ENCODE measurements around the gene LILRA2. TPM values are rescaled to one million over a fixed set of nuclear protein-coding genes. Genes with fewer than 3 reads are reported as not detected.
"Not testable (repeated sequence)": the region's sequence is repeated elsewhere in the genome, so short reads cannot be mapped to it uniquely, and the experiment has no call there.

The LILRA2 gene
- total RNA-seq, 1 donor from 2014 or later: not detected

DNA sequence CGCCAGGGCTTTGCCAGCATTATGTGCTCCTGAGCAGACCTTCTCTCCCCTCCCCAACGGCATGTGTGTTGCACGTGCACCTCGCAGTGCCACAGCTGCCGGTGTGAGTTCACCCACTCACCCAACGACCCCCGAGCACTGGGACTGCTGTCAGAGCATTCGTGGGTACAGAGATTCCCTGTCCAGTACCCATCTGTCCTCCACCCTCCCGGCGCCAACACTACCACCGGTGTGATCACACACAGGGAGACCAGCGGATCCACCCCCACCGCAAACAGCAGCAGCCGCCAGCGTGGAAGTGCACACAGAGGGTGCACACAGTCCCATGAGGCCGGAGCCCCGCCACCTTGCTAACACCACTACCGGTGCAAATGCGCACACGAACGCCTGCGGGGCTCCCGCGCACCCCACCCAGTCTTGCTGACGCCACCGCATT, 35.8 kb downstream of the LILRA2 start:
- DNase-seq (ENCODE audit: low read depth in 2 of 2): no peak

DNA sequence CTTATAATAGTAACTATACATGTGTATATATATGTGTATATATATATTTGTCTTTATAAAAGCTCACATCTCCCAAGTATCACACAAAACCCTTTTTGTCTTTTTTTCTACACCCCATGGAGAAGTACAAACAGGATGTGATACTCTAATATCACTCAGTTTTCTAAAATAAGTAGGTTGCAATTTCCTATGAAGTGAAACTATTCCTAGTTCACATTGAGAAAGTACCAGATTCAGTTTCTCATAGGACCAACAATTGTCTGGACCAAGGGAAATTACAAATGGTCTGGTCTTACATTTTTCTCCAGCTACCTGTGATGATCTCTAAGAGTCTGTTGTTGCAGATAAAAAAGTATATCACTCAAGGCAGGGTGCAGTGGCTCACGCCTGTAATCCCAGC, 38.8 kb downstream of the LILRA2 start:
- no peak for DNase-seq (ENCODE audit: low read depth in 2 of 2)

GRCh38 chr19:54614726-54615125, 41.1 kb downstream of the LILRA2 start:
- DNase-seq (ENCODE audit: low read depth in 2 of 2): no peak

GRCh38 chr19:54616057-54616456, 42.5 kb downstream of the LILRA2 start:
- DNase-seq (ENCODE audit: low read depth in 2 of 2): no peak

DNA sequence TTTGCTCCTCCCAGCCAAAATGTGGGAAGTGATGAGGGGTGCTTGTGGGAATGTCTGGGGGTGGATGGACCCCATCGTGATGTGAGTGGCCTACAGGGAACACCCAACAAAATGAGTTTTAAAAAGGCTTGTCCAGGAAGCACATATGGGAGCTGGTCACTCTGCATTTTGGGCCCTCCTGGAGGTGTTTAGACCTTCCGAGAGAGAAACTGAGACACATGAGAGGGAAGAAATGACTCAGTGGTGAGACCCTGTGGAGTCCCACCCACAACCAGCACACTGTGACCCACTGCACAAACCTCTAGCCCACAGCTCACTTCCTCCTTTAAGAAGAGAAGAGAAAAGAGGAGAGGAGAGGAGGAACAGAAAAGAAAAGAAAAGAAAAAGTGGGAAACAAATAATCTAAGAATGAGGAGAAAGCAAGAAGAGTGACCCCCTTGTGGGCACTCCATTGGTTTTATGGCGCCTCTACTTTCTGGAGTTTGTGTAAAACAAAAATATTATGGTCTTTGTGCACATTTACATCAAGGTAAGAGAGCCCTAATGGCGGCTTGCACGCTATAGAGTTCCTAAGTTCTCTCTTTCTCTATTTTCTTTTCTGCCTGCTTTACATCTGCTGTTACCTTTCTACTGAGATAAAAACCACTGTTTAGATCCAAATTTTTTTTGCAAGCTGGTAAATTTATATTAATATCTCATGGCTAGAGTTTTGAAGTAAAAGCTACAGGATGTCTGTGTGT, 43.4 kb downstream of the LILRA2 start:
- no peak for DNase-seq (ENCODE audit: low read depth in 2 of 2)

GRCh38 chr19:54620464-54620863, 46.9 kb downstream of the LILRA2 start:
- no peak for DNase-seq (ENCODE audit: low read depth in 2 of 2)

DNA sequence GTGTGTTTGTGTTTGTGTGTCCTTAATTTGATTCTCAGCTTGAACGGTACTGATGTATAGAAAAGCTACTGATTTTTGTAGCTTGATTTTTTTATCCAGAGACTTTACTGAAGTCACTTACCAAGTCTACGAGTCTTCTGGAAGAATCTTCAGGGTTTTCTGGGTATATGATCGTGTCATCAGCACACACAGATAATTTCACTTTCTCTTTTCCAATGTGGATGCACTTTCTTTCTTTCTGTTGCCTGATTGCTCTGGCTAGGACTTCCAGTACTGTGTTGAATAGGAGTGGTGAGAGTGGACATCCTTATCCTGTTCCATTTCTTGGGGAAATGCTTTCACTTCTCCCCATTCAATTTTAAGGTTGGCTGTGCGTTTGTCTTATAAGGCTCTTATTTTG, 48.8 kb downstream of the LILRA2 start:
- DNase-seq (ENCODE audit: low read depth in 2 of 2): no peak

DNA sequence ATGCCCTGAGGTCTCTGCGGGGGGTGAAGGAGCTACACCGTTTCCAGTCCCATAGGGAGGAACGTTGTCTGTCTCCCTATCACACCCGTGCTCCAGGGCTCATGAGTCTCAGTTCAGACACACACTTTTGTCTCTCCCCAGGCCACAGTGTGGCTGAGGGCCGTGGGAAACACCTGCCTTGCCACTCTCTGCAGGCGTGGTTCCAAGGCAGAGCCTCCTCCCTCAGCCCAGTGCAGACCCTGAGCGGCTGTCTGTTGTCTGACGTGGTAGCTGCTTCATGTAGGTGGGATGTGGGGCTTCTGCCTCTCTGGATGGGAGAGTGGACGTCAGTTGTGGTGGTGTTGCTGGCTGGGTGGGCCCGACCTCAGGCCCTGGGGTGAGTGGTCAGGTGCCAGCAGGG, 50.6 kb downstream of the LILRA2 start:
- DNase-seq (ENCODE audit: low read depth in 2 of 2): not testable (repeated sequence)

- DNase-seq (ENCODE audit: low read depth in 2 of 2): not testable (repeated sequence)
These were observed 51.5 kb downstream of the LILRA2 start for GRCh38 chr19:54624934-54625730.

GRCh38 chr19:54626757-54627156, 53.2 kb downstream of the LILRA2 start:
- no peak for DNase-seq (ENCODE audit: low read depth in 2 of 2)

DNA sequence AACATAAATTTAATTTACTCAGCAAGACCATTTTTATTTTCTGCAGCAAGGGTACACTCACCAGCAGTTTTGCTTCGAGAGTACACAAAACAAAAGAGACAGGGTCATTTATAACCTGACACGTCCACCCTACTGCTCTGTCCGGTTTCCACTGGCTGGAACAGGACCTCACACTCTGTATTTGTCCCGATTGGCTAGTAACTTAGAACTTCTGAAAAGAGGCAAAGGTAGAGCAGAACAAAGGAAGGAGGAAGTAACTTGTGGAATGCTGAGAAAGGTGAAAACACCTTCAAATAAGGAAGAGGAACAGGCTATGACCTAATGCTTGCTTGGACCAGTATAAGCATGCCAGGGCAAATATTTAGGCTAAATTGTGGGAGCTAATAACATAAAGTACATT, 54.3 kb downstream of the LILRA2 start:
- DNase-seq (ENCODE audit: low read depth in 2 of 2): not testable (repeated sequence)

DNA sequence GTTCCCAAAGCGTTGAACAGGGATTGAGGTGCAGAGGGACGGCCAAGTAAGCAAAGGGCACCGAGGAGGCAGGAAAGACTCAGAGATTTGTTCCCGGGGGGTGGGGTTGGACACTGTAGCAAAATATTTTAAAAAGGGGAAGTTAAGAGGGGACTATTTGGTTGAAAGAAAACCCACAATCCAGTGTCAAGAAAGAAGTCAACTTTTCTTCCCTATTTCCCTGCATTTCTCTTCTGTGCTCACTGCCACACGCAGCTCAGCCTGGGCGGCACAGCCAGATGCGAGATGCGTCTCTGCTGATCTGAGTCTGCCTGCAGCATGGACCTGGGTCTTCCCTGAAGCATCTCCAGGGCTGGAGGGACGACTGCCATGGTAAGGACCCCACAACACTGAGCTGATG, 56.7 kb downstream of the LILRA2 start, which contains the start of gene LILRB1:
Gene LILRB1, plus strand, starts transcription at position 223 of the 400 bp plus-strand sequence. CDS start 590 bp downstream, outside the sequence.
- not testable (repeated sequence) for DNase-seq (ENCODE audit: low read depth in 2 of 2)

GRCh38 chr19:54630782-54631181, 57.2 kb downstream of the LILRA2 start:
- DNase-seq (ENCODE audit: low read depth in 2 of 2): no peak

- DNase-seq (ENCODE audit: low read depth in 2 of 2): not testable (repeated sequence)
These were observed 58.1 kb downstream of the LILRA2 start for GRCh38 chr19:54631489-54632337.

DNA sequence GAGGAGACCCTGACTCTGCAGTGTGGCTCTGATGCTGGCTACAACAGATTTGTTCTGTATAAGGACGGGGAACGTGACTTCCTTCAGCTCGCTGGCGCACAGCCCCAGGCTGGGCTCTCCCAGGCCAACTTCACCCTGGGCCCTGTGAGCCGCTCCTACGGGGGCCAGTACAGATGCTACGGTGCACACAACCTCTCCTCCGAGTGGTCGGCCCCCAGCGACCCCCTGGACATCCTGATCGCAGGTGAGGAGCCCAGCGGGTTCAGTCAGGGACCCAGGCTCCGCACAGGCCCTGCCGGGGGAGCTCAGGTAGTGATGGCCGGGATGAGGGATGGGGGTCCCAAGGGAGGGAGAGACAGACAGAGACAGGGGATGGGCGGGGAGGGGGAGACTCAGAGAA, 58.9 kb downstream of the LILRA2 start:
- DNase-seq (ENCODE audit: low read depth in 2 of 2): not testable (repeated sequence)

- DNase-seq (ENCODE audit: low read depth in 2 of 2): no peak
These were observed 59.8 kb downstream of the LILRA2 start for GRCh38 chr19:54633401-54633800.

DNA sequence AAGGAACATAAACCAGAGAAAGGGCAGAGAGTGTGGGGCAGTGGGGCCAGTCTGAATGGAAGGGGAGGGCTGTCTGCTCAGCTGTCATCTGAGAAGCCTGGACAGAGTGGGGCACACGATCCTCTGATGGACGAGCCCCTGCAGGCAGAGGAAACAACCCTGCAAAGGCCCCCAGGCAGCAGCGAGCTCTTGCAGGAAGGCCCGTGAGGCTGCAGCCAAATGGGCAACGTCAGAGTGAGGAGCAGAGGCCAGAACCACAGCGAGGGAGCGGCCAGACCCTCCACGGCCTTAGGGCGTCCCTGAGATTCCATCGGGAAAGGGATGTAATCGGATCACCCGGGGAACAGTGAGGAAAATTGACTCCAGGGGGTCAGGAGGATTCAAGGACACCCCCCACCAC, 62.5 kb downstream of the LILRA2 start:
- not testable (repeated sequence) for DNase-seq (ENCODE audit: low read depth in 2 of 2)

DNA sequence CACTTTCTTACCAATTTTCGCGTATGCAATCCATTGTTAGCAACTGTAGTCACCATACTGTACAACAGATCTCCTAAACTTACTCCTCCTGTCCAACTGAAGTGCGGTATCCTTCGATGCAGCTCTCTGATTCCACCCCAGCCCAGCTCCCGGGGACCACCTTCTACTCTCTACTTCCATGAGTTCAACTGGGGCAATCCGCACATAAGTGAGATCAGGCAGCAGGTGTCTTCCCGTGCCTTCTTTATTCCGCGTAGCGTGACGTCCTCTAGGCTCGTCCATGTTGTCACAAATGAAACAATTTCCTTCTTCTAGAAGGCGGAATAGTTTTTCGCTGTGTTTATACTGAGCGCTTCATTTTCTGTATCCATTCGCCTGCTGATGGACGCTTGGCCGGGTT, 65.1 kb downstream of the LILRA2 start:
- no peak for DNase-seq (ENCODE audit: low read depth in 2 of 2)

All from dermis microvascular lymphatic vessel endothelial cell (primary cell).